Ecto neural progenitor cell (in vitro differentiated cells): Measurements from ENCODE around the gene SLC44A3.
A peak's percentile ranks its signal among the peaks of the same experiment; 100 is the strongest.

Experiments
- DNase-seq: peaks from one replicate; pipeline ENCODE4 v3.0.0-alpha.2; 2018; ENCODE audit warnings: low spot score

The SLC44A3 gene

DNA sequence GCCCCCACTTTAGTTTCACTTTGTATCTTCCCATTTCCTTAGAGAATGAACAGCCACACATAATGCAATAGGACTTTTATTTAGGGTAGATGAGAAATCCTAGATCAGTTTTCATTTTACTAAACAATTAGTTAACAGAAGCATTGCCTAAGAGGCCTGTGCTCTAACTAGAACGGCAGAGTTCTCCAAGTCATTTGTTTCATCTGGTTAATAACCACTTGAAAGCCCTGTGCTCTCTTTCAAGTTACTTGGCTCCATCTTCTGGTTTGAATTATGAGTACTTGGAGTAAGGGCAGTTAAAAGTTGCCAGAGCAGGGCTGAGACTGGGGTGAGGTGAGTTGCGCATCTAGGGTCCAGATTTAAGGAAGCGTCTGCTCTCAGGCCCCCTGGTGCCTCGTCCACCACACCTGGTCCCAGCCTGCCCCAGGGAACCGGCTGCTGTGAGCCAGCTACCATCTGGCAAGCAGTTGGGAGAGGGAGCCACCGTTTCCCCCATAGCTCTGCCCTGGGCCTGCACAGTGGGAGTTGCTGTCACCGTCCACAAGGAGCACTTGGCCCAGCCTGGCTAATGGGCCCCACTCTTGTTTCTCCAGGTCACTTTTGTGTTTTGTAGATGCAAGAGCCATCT, 18.1 kb upstream of the SLC44A3 start:
- DNase-seq: peak; percentile 65

DNA sequence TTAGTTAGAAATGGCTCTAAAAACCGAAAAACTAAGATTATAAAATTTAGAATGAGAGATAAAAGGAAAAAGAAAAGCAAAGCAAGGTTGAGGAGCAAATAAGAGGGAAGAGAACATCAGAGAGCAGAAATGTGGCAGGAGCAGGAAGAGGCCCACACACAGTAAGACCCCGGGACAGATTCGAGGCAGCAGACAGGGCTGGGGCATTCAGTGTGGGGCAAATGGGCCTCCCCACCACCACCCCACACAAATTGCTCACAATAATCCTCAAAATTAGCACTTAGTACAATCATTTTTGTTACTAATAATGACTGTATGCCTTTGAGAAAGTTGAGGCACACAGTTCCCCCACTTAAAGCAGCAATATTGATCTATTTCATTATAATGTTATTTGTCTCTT, 17.1 kb upstream of the SLC44A3 start:
- DNase-seq: no peak

DNA sequence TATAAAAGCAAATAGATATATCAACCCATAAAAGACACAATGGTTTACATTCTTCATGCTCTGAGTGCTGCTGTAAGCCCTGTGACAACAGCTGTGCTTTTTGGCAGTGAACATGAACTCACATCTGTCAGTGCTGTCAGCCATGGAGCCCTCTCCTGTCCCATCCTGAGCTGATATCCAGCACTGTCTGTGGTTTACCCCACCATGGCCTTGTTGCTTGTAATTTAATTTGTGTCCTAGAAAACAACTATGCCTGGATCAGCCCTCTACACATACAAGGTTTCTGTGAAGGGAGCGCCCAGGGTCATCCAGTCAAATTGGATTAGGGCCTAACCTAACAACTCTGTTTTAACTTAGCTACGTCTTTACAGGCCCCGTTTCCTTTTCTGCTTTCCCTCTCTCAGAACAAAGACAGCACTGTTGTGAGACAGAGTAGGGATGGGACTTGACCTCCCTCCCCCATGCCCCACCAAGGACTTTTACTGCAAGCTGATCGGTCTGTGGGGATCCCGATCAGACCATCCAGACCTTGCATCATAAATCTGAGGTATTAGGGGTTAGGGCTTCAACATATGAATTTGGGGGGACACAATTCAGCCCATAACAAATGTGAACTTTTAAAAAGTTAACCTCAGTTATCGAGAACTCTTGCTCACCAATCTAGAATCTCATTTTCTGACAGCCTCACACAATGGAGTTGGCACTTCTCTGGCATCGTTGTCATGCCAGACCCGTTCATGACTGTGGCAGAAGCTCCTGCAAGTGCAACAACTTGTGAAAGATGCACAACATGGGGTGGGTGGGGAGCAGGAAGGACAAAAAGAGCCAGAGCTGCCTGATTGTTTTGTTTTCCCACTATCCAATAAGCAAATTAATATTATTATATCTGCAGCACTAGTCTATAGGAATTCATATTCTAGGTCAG, 16.4 kb upstream of the SLC44A3 start:
- DNase-seq: no peak

DNA sequence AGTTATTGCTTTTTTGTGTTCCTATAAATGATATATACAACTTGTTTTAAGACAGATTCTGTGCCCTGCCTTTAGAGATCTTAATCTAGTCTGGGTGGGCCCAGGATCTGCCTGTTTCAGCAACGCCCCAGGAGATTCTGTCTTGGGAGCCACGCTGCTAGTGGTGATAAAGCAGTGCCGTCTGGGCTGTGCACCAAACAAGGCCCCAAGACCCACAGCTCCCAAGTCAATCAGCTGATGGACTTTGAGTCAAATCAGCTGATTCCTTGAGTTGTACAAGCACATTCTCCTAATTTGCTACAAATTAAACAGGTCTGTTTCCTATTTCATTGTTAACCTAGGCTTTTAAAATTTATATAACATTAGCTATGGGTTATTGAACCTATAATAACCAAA, 15.7 kb upstream of the SLC44A3 start:
- DNase-seq: no peak

DNA sequence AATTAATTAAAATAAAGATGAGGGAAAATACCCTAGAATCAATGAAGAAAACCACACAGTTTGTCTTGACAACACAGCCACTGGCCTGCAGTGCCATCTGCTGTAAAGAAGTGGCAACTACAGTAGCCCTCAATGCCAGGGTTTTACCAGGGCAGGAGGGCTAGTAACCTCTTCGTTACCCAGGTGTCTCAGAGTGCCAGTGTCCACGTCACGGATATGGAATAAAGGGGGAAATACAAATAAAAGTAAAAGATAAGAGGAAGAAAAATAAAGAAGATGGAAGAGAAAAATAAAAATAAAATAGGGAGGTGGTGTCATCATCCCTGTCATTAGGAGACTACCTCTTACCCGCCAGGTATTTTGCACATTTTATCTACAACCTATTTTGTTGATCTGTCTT, 14.2 kb upstream of the SLC44A3 start:
- peak; percentile 71 for DNase-seq

DNA sequence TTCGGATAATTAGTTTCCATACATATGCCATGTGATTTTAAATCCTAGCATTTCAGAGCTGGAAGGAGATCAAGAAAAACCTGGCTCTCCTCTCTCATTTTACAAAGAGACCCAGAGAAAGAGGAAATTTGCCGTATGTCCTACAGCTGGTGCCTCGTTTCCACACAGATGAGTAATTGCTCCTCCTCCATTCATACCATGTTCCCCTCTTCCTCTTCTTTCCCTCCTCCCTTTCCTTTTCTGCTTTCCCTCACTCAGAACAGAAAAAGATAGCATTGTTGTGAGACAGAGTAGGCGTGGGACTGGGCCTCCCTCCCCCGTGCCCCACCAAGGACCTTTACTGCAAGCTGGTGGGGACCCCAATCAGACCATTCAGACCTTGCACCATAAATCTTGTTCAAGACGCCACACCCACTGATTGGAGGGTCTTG, 13.7 kb upstream of the SLC44A3 start:
- DNase-seq: no peak

DNA sequence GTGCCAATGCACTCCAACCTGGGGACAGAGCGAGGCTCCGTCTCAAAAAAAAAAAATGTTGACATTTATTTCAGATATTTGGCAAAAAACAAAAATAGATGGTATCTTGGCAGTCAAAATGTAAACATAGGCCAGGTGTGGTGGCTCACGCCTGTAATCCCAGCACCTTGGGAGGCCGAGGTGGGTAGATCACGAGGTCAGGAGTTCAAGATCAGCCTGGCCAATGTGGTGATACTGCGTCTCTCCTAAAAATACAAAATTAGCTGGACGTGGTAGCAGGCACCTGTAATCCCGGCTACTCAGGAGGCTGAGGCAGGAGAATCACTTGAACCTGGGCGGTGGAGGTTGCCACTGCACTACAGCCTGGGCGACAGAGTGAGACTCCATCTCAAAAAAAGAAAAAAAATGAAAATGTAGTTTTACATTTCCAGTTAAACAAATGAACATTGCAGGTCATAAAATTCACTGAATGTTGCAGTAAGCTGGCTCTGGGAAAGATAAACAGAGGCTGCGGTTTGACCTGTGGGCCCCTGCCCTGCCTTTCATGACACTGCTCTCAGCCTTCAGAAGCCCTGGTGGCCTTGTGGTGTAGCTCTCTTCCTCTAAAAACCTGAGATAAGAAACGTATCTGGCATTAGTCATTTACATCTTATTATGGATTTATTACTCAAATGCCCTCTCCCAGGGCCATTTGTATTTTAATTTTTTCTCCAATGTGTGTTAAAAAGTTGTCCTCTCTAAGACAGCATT, 12.2 kb upstream of the SLC44A3 start:
- no peak for DNase-seq

DNA sequence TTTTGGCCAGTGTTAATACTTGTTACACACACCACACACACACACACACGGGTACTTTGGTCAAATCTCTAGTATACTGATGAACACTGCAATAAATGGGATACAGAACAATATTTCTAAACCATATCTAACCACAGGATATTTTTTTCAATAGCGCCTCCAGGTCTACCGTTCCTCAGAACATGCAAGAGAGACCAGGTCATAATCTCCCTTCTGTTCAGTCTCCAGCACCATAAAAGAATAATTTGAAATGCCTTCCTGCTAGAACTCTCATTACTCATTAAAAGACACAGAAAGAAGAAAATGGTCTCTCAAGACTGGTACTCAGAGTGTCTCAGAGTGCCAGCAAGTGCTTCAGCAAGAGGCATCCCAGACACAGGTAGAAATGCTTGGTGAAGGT, 11.5 kb upstream of the SLC44A3 start:
- DNase-seq: no peak

DNA sequence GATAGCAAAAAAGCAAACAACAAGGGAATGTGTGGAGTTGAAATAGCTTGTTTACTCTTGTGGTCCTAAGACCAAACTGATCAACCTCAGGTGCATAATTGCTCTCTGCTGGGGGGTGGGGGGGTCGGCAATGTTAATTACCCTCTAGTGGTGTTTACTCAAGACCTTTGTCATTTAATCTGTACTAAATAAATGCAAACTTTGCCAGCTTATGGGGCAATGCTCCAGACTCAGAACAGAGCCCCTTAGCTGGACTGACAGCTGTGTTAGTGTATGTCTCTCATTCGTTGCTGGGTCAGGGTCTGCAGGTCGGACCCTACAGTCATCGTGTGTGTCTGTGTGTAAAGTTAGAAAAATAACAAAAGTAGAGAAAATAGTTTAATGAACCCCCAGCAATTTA, 7.2 kb upstream of the SLC44A3 start:
- DNase-seq: no peak

DNA sequence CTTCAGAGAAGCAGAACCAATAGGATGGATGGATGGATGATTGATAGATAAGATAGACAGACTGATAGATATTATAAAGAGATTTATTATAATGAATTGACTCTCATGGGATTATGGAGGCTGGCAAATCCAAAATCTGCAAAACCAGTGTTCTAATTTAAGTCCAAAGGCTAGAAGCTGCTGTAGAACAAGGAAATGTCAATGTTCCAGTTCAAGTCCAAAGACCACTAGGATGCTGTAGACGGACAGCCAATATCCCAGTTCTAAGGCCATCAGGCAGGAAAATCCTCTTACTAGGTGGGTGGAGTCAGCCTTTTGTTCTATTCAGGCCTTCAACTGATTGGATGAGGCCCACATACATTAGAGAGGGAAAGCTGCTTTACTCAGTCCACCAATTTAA, 4.1 kb upstream of the SLC44A3 start:
- no peak for DNase-seq

DNA sequence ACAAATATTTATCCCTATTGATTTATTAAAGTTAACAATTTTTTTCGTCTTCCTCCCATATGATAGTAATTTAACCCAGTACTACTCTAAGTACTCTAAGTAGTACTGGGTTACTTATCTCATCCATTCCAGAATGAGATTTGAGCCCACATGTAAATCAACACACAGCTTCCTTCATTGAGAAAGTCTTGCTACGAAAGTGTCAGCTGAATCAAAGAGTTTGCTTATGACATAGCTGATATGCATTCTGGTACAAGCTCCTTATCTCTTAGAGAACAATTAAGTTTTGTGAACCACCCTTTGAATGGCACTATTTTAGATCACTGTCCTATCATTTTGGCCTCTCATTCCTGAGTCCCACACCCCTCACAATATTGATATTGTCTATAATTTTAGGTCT, 2.4 kb upstream of the SLC44A3 start:
- DNase-seq: no peak

DNA sequence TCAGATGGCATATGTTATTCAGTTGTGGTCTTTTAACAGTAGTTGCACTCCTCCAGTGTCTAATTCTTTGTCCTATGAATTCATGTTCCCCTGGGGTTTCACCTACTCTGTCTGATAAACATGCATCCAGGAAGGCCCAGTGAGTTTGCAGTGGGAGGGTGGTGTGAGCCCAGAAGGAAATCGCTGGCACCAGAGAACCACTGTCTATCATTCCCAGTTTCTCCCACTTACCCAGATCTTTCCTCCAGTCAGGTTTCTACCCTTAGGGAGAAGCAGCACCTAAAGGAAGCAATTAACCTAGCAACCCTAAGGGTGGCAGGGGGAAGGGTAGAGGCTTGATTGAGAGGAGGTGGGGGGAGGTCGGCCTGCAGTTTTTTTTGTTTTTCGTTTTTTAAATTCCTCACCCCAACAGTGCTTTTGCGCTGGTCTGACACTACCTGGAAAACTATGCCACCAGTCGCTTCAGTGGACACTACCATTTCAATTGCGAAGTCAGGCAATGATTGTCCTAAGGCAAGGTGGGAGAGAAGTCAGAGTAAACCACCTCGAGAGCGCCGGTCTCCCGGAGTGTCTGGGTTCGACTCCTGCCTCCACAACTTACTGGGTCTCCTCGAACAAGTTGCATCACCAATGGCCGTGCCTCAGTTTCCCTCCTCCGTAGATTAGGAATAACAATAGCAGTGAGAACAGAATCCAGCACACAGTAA, 766 bp upstream of the SLC44A3 start:
- DNase-seq: no peak

DNA sequence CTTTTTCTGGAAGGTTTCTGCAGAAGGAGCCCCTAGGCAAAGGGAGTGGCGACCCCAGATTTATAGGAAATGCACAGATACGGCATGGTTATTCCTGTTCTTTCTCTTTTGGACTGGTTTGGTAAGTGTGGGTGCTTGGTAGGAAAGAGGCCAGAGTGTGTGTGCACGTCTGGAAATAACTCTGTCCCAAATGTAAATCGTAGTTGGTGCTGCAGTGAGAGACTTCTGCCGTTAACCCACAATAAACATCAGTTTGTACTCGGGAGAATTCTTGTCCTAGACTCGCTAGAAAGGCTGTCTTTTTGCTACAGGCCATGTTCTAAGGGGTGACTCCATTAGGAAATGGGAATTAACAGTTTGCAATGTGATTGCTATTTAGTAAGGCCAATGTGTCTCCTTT, 779 bp downstream of the SLC44A3 start:
- no peak for DNase-seq

DNA sequence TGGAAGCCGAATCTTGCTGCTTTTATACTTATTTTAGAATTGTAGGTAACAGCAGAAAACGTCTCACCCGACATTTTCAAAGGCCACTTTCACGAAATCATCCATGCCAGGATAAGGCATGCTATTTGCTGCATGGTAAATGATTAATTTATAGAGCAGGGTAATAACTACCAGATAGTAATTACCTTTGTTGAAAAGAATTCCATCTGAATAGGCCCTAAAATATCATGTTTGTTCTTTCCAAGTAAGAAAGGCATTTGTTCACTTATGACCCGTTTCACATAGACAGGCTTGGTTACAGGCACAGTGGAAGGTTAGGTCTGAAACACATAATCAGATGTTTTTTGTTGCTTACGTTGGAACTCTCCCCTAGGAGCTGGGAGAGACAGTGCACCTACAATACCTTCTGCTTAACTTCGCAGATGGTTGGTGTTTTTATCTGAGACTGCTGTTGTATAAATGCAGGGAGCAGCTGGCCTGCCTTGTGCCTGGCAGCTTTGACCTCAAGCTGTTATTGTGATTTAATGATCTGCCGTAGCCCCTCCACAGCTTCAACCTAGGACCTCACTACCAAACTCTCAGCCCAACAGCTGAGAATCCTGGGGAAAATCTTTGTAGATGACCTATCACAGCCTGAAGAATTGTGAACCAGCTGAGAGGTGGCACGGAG, 1.6 kb downstream of the SLC44A3 start:
- DNase-seq: no peak

DNA sequence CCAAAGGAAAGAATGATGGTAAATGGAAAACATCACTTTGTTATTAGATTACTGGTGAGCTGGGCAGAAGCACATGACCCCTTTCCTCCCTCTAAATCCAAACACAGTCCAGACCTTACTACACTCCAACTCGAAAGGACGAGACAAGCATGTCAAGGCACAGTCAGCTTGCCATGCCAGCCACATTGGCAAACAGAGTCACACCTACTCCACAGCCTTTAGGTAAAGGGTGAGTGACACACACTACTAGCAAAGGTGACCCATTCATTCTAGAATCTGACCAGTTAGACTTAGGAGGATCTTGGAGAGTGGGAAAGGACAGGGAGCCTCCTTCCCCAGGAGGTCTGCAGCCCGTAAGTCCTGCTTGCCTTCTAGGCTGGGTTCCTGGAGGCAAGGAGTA, 3.0 kb downstream of the SLC44A3 start:
- no peak for DNase-seq

DNA sequence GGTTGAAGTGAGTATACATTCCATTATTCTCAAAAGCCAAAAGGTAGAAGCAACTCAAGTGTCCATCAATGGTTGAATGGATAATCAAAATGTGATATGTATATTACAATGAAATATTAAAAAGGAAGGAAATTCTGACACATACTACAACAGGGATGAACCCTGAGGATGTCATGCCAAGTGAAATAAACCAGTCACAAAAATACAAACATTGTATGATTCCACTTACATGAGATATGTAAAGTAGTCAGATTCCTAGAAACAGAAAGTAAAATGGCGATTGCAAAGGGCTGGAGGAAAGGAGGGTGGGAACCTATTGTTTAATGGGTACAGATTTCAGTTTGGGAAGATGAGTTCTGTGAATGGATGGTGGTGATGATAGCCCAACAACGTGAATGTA, 5.8 kb downstream of the SLC44A3 start:
- no peak for DNase-seq

DNA sequence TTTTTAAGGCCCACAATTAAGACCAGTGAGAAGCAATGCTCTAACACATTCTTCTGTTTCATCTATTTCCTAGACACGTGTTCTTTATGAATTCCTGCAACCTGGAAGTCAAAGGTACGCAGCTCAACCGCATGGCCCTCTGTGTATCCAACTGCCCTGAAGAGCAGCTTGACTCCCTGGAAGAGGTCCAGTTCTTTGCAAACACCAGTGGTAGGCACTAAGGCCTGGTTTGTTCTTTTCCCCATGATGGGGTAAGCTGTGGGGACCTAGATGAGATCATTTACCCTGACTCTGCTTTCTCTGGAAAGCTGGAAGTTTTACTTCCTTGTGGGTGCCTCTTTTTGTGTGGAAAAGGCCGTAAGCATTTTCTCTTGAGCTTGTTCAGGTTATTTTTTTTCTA, 7.3 kb downstream of the SLC44A3 start:
- DNase-seq: no peak

DNA sequence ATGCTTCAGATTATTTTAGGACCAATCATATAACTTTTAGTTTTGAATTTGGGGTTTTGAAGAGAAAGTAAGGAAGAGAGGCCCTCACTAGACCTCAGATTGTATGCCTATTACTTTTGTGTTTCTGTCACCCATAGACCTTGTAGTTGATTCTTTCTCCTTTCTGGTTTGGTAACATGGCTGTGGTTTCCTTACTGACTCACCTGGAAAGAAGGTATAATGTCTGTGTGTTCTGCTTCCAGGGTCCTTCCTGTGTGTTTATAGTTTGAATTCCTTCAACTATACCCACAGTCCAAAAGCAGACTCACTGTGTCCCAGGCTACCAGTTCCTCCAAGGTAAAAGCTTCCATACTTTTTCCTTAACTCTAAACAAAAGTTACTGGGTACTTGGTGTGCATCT, 8.1 kb downstream of the SLC44A3 start:
- no peak for DNase-seq

DNA sequence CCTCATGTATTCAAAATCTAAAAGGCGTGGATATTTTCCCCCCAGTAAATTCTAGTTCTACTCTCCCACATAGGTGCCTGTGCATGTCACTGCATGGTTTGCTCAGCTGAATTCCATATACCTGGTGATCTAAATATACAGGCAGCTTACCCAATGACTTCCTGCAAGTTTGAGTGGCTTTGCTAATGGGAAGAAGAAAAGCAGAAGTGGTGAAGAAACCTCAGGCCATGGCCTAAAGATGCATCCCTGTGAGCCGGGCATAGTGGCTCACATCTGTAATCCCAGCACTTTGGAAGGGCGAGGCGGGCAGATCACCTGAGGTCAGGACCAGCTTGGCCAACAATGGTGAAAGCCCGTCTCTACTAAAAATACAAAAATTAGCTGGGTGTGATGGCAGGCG, 11.5 kb downstream of the SLC44A3 start:
- DNase-seq: no peak

DNA sequence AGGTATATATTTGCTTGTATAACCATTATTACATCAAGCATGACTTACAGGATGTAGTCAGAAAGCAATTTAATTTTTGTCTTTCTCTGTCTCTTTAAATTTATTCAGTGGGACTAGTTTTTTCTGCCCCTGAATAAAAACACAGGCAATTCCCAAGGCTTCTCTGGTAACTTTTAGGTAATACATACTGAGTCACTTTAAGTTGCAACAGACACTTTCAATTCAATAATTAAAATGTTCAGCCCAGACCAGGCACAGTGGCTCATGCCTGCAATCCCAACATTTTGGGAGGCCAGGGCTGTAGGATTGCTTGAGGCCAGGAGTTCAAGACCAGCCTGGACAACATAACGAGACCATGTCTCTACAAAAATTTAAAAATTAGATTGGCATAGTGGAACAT, 12.3 kb downstream of the SLC44A3 start:
- DNase-seq: no peak

DNA sequence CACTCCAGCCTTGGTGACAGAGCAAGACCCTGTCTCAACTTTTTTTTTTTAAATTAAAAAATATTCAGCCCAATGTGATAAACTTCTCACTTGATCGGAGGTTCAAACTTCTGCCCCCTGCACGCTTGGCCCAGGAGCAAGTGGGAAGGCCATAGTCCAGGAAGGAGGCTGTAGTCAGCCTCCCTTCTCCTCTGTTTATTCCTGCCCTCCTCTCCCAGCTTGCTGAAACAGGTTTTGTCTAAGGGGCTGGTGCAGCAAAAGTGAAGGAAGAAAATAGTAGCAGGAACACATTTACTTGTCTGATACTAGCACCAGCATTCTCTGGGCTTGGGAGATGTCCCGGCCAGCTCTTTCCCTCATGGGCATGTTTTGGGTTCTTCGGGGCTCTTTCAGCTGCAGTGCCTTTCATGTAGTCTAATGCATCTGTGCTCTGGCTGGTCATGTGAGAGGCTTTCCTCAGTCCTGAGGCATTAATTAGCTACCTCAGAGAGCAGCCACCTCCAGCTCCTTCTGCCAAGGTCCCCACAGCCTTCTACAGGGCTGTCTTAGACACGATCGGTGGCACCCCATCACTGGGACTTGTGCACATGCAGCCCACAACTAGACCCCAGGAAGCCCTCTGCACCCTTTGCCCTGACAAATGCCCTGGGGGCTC, 12.9 kb downstream of the SLC44A3 start:
- DNase-seq: no peak
